GM23338 (cell line): Measurements from ENCODE around the gene SELENON. TPM values are rescaled to one million over a fixed set of nuclear protein-coding genes. Genes with fewer than 3 reads are reported as not detected.

ENCODE experiments used
- ATAC-seq: fragments of 200-7000 bp; cut with Tn5 transposase; 3 replicates; pipeline ENCODE4 v1.9.1; 2020
- DNase-seq: peaks from one replicate; pipeline ENCODE4 v3.0.0-alpha.2; 2015; ENCODE audit warnings: low spot score
- H2AFZ ChIP-seq: fragments of 200-600 bp; sonication (generic); 2 replicates; pipeline ENCODE4 v1.8.0; 2016; ENCODE audit warnings: antibody characterized with exemption, mild to moderate bottlenecking, moderate library complexity
- H3F3A ChIP-seq: fragments of 200-600 bp; sonication (generic); replicated peaks from 2 replicates; pipeline ENCODE4 v1.8.0; 2017; ENCODE audit warnings: antibody characterized with exemption, mixed run types, low read depth
- H3K27ac ChIP-seq: fragments of 200-600 bp; sonication (generic); 2 replicates; pipeline ENCODE4 v1.6.1; 2016; ENCODE audit warnings: low read depth
- H3K27me3 ChIP-seq: fragments of 200-600 bp; sonication (generic); 2 replicates; pipeline ENCODE4 v1.8.0; 2016; ENCODE audit warnings: mild to moderate bottlenecking, mixed run types, moderate library complexity; ENCODE audit not compliant: insufficient read depth
- H3K36me3 ChIP-seq: fragments of 200-600 bp; sonication (generic); 2 replicates; pipeline ENCODE4 v1.8.0; 2016; ENCODE audit warnings: mild to moderate bottlenecking; ENCODE audit not compliant: insufficient read depth
- H3K4me1 ChIP-seq: fragments of 200-600 bp; sonication (generic); 2 replicates; pipeline ENCODE4 v1.8.0; 2016; ENCODE audit warnings: mild to moderate bottlenecking, moderate library complexity; ENCODE audit not compliant: insufficient read depth
- H3K4me2 ChIP-seq: fragments of 200-600 bp; sonication (generic); 2 replicates; pipeline ENCODE4 v1.7.1; 2017; ENCODE audit warnings: mixed run types
- H3K4me3 ChIP-seq: fragments of 200-600 bp; sonication (generic); 2 replicates; pipeline ENCODE4 v1.6.1; 2016; ENCODE audit warnings: mixed run types
- H3K79me2 ChIP-seq: fragments of 200-600 bp; sonication (generic); replicated peaks from 2 replicates; pipeline ENCODE4 v1.8.0; 2017; ENCODE audit warnings: mild to moderate bottlenecking; ENCODE audit not compliant: insufficient read depth
- H3K9me2 ChIP-seq: fragments of 200-600 bp; sonication (generic); 2 replicates; pipeline ENCODE4 v1.8.0; 2017; ENCODE audit not compliant: insufficient read depth
- H4K20me1 ChIP-seq: fragments of 200-600 bp; sonication (generic); replicated peaks from 2 replicates; pipeline ENCODE4 v1.8.0; 2017; ENCODE audit warnings: mild to moderate bottlenecking; ENCODE audit not compliant: insufficient read depth
- H3K27ac Mint-ChIP-seq: 2 replicates; pipeline ENCODE4 v1.8.0; 2020; ENCODE audit warnings: inconsistent platforms, mild to moderate bottlenecking, moderate library complexity, mixed read lengths
- H3K27me3 Mint-ChIP-seq: 3 replicates; pipeline ENCODE4 v1.8.0; 2022; ENCODE audit warnings: low read depth, mild to moderate bottlenecking, moderate library complexity, mixed read lengths, inconsistent platforms; ENCODE audit not compliant: insufficient read depth, poor library complexity
- H3K36me3 Mint-ChIP-seq: 3 replicates; pipeline ENCODE4 v1.8.0; 2021; ENCODE audit warnings: low read depth, mild to moderate bottlenecking, inconsistent platforms, moderate library complexity, mixed read lengths
- H3K4me1 Mint-ChIP-seq: 3 replicates; pipeline ENCODE4 v1.8.0; 2020; ENCODE audit warnings: mild to moderate bottlenecking, inconsistent platforms, mixed read lengths
- H3K4me3 Mint-ChIP-seq: 3 replicates; pipeline ENCODE4 v1.8.0; 2021; ENCODE audit warnings: moderate library complexity, mild to moderate bottlenecking, inconsistent platforms, mixed read lengths
- H3K9me3 Mint-ChIP-seq: 3 replicates; pipeline ENCODE4 v1.8.0; 2020; ENCODE audit warnings: moderate library complexity, mild to moderate bottlenecking, inconsistent platforms, mixed read lengths
- CREB1 ChIP-seq: fragments of 250-450 bp; sonication (Bioruptor Pico); IDR thresholded peaks from 2 replicates; pipeline ENCODE4 v1.5.0; 2020; ENCODE audit warnings: low read depth, mild to moderate bottlenecking, moderate library complexity
- CTCF ChIP-seq, 2 experiments: fragments of 200-600 bp in 1 of 2; sonication (generic) in 1 of 2; conservative IDR thresholded peaks; 2 replicates each; pipeline versions ENCODE4 v1.5.1 to v1.6.1; 2016 to 2017; ENCODE audit warnings: antibody characterized with exemption in 2 of 2, low read depth in 2 of 2, mild to moderate bottlenecking in 2 of 2, moderate library complexity in 1 of 2
- EZH2 ChIP-seq: fragments of 200-600 bp; sonication (generic); IDR thresholded peaks from one replicate; pipeline ENCODE4 v1.8.0; 2017; ENCODE audit warnings: antibody characterized with exemption, mild to moderate bottlenecking, low read depth; ENCODE audit not compliant: unreplicated experiment
- NANOG ChIP-seq: IDR thresholded peaks from 2 replicates; pipeline ENCODE4 v1.6.1; 2016; ENCODE audit warnings: antibody characterized with exemption, borderline replicate concordance
- STAT1 ChIP-seq: IDR thresholded peaks from one replicate; pipeline ENCODE4 v1.6.1; 2016; ENCODE audit warnings: antibody characterized with exemption; ENCODE audit not compliant: unreplicated experiment
- ZNF114 ChIP-seq: fragments of 250-450 bp; sonication (Bioruptor Pico); IDR thresholded peaks from 2 replicates; pipeline ENCODE4 v1.5.0; 2020; ENCODE audit warnings: mild to moderate bottlenecking, moderate library complexity
- ZNF331 ChIP-seq: fragments of 250-450 bp; sonication (Bioruptor Pico); IDR thresholded peaks from 2 replicates; pipeline ENCODE4 v1.5.0; 2020; ENCODE audit warnings: low read depth, mild to moderate bottlenecking, moderate library complexity
- ZNF462 ChIP-seq: fragments of 250-450 bp; sonication (Bioruptor Pico); IDR thresholded peaks from 2 replicates; pipeline ENCODE4 v1.5.0; 2020; ENCODE audit warnings: mild to moderate bottlenecking, moderate library complexity
- polyA plus RNA-seq: library from polyadenylated mRNA; unstranded; fragments of >200 nt; fragmentation: Nextera tagmentation; extraction: Ambion mirVana; gene quantifications from 2 replicates; pipeline ENCODE4 v1.2.1, GENCODE V29; 2016
- total RNA-seq: library from RNA; depleted of rRNA; stranded (reverse); fragments of >200 nt; shearing (Covaris generic); gene quantifications from 2 replicates; pipeline ENCODE4 v1.2.3, GENCODE V29; 2014

The SELENON gene
- total and polyA plus RNA-seq, 2 experiments from 2014 or later: 17.9 to 93.2 TPM

- Histone ChIP-seq H3K27ac (no peak overlapping the region), H3K4me1 (peaks cover 24% of the 10 kb centered on the region), H3K4me3 (no peak overlapping the region), H2AFZ (no peak overlapping the region), H4K20me1 (no peaks in the 10 kb centered on the region), H3K79me2 (no peaks in the 10 kb centered on the region), H3K27me3 (no peaks in the 10 kb centered on the region), H3K9me2 (no peaks in the 10 kb centered on the region), H3K36me3 (no peaks in the 10 kb centered on the region), H3F3A (no peaks in the 10 kb centered on the region), H3K4me2 (no peak overlapping the region)
- TF ChIP-seq STAT1: no peak
- no peak for TF ChIP-seq CTCF (conservative IDR thresholded peaks at IDR 0.05; ENCODE audit: low read depth in 2 of 2)
- TF ChIP-seq ZNF462: no peak
- TF ChIP-seq ZNF331: no peak
- TF ChIP-seq EZH2: no peak
- TF ChIP-seq ZNF114 (CRISPR knock-in tag): no peak
- TF ChIP-seq CREB1 (CRISPR knock-in tag): no peak
- no peak for TF ChIP-seq NANOG
- DNase-seq (no peak), ATAC-seq (no peak)
- Mint-ChIP-seq H3K4me1 (peaks cover 21% of the 10 kb centered on the region), H3K27ac (no peak overlapping the region; the same call in 1 of the 2 replicates), H3K27me3 (no peaks in the 10 kb centered on the region), H3K9me3 (no peaks in the 10 kb centered on the region), H3K36me3 (peaks cover 2% of the 10 kb centered on the region; the same call in 1 of the 3 replicates), H3K4me3 (no peak overlapping the region)
Measured at GRCh38 chr1:25866288-25866687, 66.3 kb downstream of the SELENON start.
